HG03045 (cell line): ENCODE measurements around the gene SIRT2.

Experiments
- ATAC-seq: cut with Tn5 transposase; IDR thresholded peaks from one replicate; pipeline ENCODE4 v1.9.1; 2021; ENCODE audit warnings: mild to moderate bottlenecking, moderate library complexity; ENCODE audit not compliant: unreplicated experiment

SIRT2 gene

DNA sequence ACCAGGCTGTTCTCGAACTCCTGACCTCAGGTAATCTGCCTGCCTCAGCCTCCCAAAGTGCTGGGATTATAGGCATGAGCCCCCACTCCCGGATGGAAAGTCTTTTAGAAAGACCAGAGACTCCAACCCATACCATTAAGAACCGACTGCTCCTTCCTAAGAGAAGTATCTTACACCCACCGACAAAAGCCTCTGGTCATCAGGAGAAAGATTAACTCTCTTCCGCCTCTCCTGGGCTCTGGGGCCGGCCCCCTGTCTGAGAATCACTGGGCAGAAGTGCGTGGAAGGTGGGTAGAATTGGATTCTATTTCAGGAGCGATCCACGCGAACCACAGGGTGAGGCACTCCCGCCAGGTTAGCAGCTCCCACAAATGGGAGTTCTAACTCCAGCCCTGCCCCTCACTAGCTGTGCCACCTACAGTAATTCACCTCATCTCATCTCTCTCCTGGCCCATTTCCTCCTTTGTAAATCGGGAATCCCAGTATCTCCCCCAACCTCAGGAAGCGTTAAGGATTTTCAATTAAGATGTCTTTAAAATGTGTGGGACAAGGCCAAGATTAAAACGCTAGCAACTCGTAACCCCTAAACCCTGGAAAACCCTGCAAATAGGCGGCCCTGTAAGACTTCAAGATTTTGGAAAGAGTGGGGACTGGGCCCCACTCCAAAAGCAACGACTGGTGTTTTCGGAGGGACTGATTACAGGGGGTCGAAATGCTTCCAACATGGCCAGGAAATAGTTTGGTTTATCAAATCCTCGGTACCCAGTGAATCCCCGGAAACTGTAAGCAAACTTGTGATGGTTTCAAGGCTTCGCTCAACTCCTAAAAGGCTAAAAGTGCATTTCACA, 50.9 kb downstream of the SIRT2 start:
- ATAC-seq, result no peak

DNA sequence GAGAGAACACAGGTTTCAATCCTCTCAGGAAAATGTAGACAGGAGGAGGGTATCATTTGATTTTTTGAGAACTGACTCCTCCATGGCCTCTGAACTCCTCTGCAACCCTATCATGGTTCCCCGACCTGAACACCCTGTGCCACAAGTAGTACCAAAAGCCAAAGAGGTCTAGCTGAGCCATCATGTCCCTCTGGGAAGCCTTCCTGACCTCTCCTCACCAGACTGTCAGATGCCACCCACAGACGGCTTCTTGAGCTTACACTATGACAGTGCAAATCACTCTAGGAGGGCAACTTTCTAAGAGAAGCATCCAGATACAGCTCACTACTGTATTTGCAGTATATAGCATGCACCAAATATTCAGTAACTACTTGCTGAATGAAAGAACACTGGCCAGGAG, 53.3 kb downstream of the SIRT2 start:
- no peak for ATAC-seq

DNA sequence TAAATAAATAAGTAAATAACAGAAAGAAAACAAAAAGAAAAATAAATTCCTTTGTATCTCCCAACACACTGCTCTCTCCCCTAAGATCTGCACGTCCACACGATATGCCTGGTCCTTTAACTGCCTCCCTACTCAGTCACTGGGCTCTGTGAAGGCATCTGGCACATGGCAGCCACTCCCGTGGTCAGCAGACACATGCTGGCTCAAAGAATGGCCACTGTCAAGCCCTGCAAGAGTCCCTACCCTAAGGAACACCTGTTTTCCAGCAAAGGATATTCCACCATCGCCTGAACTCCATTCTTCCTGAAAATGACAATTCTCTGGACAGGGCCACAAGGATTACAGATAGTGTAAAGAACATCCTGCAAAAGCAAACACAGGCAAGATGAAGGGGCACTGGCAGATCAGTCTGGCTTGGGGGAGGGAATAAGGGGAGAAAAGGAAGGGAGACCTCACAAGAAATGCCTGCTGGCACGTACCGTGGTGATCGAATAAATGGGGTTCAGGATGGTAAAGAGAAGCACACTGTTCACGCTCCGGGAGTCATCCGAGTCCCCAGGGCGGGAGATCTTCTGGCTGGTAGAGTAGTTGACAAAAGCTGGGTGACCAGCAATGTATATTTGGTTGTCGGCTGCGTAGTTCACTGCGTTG, 53.9 kb downstream of the SIRT2 start:
- ATAC-seq, result no peak

- no peak for ATAC-seq
Measured at GRCh38 chr19:38844093-38844686, 55.2 kb downstream of the SIRT2 start.

DNA sequence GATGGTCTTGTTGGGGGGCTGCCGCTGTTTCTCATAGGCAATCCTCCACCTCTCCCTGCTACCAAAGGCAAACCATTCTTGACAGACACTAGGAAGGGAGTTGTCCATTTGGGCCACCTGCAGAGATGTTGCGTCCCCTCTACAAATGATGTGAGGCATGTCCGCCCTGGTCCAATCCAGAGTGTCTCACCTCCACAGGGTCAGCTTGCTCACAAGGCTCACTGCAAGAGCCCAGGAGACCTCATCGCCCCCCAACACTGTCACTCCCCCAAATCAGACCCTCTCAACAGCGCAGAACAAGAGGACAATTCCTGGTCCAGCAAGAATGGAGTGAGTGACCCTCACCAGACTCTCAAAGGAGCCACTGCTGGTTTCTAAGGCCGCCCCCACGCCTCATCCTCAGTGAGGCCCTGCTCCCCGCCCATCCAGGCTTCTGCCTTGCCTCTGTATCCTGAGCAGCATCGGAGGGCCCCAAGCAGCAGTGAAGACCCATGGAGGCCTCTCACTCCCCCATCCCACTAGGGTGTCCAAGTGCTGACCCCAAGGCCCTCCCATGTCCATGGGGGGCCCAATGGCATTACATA, 56.2 kb downstream of the SIRT2 start:
- no peak for ATAC-seq

DNA sequence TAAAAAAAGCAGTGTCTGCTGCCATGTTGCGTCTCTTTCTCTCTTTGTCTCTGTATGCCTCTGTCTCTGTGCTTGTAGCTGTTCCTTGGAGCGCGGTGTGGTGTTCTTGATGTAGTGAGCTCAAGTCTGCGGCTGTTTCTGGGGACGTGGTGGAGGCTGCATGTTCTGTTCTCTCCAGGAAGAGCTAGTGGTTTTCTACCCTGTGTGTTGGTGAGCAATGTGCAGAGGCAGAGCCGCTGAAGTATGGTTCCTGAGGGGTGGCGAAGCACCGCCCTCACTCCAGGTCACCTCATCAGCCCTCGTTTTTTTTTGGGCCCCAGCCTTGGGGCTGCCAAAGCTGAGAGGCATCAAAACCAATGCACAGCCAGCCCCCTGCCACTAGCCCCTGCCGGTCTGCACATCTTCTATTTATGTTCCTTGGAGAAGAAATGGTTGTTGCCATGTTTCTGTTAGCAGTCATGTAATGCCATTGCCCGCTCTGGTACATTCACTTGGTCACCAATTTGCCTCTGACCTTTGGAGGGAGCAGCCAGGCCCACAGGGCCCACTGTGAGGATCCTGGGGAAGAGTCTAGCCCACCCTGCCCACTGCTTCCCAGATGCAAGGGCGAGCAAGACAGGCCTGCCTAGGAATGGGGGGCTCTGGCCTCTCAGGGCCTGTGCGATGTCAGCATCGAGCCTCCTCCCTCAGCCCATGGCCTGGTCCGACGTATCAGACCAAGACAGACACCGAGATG, 56.8 kb downstream of the SIRT2 start:
- ATAC-seq, result no peak

DNA sequence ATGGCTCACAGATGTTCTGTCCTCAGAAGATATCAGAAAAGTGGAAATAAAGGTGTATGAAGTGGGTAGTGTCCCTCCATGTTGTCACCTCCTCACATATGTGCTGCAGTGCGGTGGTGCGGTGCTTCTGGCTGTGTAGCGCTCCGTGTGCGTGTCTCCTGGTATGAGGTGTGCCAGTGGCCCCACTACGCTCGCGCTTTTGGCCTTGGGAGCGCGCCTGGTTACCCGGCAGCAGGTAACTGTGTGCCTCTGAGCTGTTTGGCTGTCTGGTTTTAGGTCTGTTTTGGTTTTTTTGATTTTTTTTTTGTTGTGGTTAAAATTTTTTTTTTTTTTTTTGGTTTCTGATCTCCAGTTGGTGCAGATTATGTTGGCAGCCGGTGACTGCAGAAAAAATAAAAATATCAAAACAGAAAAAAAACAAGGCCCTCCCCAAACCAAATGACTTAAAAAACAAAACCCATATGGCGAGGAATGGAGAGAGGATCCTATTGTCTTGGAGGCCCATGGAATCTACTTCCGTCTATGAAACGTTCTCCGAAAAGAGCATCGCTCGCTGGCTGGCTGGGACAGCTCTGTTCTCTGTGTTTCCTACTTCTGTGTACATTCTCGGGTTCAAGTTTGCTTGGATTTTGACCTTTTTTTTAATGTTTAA, 57.5 kb downstream of the SIRT2 start:
- ATAC-seq, result no peak

DNA sequence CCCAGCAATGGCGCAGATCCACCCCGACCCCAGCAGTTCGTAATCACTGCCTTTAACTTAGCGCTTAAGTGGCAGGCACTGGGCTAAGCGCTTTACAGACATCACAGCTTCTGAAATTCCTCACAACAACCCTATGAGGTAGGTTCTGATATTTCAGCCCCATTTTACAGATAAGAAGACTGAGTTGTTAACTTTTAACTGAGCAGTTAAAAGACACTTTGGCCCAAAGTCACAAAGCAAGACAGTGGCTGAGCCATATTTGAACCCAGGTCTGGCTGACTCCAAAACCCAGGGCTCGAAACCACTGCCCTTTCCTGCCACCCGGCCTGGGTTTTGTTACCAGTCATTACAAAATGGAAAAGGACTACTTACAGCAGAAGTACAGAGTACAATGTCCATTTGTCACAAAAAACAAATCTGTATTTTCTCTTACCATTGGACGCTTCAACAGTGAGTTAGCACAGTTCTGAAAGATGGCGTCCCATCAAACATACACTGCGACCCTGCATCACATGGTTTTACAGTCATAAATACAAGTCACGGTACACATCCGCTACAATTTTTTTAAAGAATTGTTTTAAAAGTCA, 58.1 kb downstream of the SIRT2 start:
- no peak for ATAC-seq

DNA sequence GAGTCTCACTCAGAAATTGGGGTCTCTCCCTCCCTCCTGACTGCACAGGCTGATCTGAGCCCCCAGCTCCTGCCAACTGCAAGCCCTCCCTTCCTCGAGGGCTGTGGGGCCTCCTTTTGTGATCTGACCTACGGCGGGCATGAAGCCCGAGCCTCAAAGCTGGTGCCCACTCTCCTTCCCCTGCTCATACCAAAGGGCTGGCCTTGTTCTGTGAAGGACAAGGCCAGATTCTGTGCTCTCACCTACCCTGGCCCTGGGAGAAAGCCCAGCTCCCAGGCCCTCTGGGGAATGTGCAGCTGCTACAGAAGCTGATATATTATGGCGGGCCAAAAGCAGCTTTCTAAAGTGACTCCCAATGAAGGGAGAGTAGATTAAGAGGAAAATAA, 58.8 kb downstream of the SIRT2 start:
- ATAC-seq, result no peak

GRCh38 chr19:38839816-38840582, 59.4 kb downstream of the SIRT2 start:
- ATAC-seq, result no peak

DNA sequence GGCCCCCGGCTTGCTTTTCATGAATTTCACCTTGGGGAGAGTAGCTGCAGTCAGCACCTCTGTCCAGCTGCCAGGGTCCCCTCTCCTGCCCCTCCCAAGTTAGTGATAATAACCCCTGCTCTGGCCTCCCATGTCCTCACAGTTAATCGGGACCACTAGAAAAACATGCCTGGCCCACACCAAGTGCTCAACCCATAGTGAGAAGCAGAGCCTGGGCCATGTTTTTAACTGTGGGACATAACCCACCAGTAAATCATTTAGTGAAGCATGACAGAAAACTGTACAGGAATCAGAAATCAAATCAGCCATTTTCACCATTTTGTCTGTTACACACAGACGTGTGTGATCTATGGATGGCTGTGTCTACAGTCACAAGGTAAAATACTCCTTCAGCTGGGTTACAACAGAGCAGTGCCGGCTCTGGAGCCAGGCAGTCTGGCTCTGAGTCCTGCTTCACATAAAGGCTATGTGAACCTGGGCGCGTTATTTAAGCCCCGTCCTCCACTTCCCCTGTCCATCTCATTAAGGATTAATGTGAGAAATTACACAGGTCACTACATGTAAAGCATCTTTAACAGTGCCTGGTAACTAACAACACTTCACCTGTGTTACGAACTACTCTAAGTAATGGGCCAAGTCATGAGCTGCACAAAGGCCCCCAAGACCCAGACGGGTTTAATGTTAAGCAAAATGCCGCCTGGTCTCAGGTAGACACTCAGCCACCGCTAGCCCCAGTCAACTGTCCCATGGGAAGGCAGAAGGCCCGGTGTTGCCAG, 60.2 kb downstream of the SIRT2 start:
- ATAC-seq, result no peak

DNA sequence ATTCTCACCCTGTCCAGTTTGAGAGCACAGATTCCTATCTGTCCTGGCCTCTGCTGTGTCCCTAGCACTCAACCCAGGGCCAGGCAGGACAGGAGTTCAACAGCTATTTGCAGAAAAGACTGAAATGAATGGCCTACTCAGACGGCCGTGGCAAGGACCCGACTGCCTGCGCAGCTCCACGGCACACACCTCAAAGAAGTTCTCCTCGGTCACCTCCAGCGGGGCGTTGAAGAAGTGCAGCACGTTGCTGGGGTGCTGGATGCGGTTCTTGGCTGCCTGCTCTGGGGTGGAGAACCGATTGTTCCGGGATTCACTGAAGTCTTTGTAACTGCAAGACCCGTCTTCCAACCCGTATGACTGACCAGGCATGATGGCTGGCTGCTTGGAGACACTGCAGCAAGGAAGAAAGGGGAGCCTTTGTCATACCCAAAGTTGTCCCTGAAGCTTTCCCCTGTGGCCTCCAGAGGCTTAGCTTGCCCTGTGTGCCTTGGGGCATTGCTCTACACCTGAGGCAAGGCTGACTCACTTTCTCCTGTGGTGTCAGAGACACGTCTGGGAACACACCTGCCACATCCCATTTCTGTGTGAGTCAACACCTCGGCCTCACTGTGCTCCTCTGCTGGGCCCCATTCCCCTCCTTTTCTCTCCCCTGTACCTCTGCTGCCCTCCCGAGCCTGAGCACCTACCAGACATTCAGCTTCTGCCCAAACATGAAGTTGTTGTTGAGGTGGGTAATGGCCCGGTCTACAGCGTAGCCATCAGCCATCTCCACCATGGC, 61.0 kb downstream of the SIRT2 start:
- no peak for ATAC-seq

GRCh38 chr19:38837656-38838121, 61.7 kb downstream of the SIRT2 start:
- no peak for ATAC-seq

- ATAC-seq, result no peak
Measured at GRCh38 chr19:38836983-38837626, 62.3 kb downstream of the SIRT2 start.

DNA sequence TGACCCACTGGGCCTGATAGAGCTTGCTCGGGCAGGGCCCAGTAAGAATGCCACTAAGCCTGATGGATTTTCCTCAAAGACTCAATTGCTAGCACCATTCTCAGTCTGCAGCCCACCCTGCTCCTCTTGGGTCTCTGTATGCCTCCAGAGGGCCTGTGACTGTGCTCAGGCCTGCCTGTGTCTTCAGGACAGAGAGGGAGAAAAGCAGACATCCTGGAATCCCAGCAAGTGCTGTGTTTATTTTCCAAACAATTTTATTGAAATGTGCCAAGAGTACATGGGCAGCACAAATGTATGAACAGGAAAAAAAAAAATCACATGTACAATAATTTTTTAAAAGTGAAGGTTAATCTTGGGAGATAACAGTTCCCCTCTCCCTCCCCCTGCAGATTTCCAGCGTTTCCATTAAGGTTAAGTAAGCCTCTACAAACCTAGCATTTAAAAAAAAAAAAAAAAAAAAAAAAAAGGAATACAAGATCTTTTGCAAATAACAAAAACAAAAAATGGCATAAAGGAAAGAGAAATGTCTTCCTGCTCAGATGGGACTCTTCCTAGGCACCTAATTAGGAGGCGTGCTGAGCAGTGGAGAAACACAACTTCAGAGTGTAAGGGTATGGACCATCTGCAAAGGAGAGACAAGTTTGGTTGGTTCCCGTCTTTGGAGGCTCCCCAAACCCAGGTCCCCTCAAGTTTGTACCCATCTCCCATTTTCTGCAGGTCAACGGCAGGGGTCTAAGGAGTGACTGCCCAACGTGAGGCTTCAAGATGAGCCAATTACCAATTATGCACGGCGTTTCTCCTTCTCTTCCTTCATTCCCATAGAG, 63.0 kb downstream of the SIRT2 start:
- ATAC-seq, result no peak

GRCh38 chr19:38834590-38834989, 64.8 kb downstream of the SIRT2 start:
- ATAC-seq, result no peak
